Omental fat pad (tissue), 4 donors: ENCODE data around the gene SLC10A7. TPM values are rescaled to one million over a fixed set of nuclear protein-coding genes. Genes with fewer than 3 reads are reported as not detected.

Experiments used
- ATAC-seq: fragments of 150-250 bp; one replicate; pipeline ENCODE4 v1.9.1; 2016; ENCODE audit warnings: mild to moderate bottlenecking, moderate library complexity; ENCODE audit not compliant: low FRiP score
- DNase-seq: peaks from one replicate; pipeline ENCODE4 v3.0.0-alpha.2; 2019; ENCODE audit warnings: low spot score
- CTCF ChIP-seq, 3 donors: fragments of 450-650 bp; IDR thresholded peaks; one replicate each; pipeline ENCODE4 v1.5.1; 2016 to 2017; ENCODE audit warnings: antibody characterized with exemption in 3 of 3, mild to moderate bottlenecking in 3 of 3, moderate library complexity in 2 of 3
- total RNA-seq, 4 donors: library from RNA; depleted of rRNA; stranded (reverse); fragments of >200 nt; gene quantifications; one replicate each; pipeline ENCODE4 v1.1.0, GENCODE V29; 2016

SLC10A7 gene
- total RNA-seq, 4 donors from 2014 or later = 5.9 to 17.2 (median 12.9) TPM

- no peak for DNase-seq
These were observed 76.3 kb downstream of the SLC10A7 start for GRCh38 chr4:146445198-146446150.

GRCh38 chr4:146443525-146443924 is 78.2 kb downstream of the SLC10A7 start:
- no peak for TF ChIP-seq CTCF (IDR thresholded peaks at IDR 0.05)
- DNase-seq (no peak), ATAC-seq (no peak)

More at GRCh38 chr4:146445198-146446150, 76.3 kb downstream of the SLC10A7 start:
- no peak for ATAC-seq
- no peak for TF ChIP-seq CTCF (IDR thresholded peaks at IDR 0.05)

- no peak for TF ChIP-seq CTCF (IDR thresholded peaks at IDR 0.05)
- DNase-seq (no peak), ATAC-seq (no peak)
These were observed 78.9 kb downstream of the SLC10A7 start for GRCh38 chr4:146442801-146443200.

GRCh38 chr4:146439999-146440398 is 81.7 kb downstream of the SLC10A7 start:
- TF ChIP-seq CTCF (IDR thresholded peaks at IDR 0.05) = no peak
- ATAC-seq (no peak), DNase-seq (no peak)

GRCh38 chr4:146439437-146439836 is 82.3 kb downstream of the SLC10A7 start:
- ATAC-seq (no peak), DNase-seq (no peak)
- no peak for TF ChIP-seq CTCF (IDR thresholded peaks at IDR 0.05)

- no peak for ATAC-seq
- no peak for TF ChIP-seq CTCF (IDR thresholded peaks at IDR 0.05)
- no peak for DNase-seq
These were observed 84.0 kb downstream of the SLC10A7 start for GRCh38 chr4:146437778-146438177.
